Suprapubic skin (tissue), 4 donors: Measurements from ENCODE around the gene LSM2. TPM values are rescaled to one million over a fixed set of nuclear protein-coding genes. Genes with fewer than 3 reads are reported as not detected.
"Not testable (repeated sequence)": the region's sequence is repeated elsewhere in the genome, so short reads cannot be mapped to it uniquely, and the experiment has no call there.

Experiments
- DNase-seq, 2 donors: peaks; one replicate each; pipeline ENCODE4 v3.0.0-alpha.2; 2019; ENCODE audit warnings: low spot score in 2 of 2
- H3K27ac ChIP-seq: fragments of 200-600 bp; sonication (generic); one replicate; pipeline ENCODE4 v1.5.1; 2019
- H3K27me3 ChIP-seq: fragments of 200-600 bp; sonication (generic); one replicate; pipeline ENCODE4 v1.5.1; 2019
- H3K36me3 ChIP-seq: fragments of 200-600 bp; sonication (generic); one replicate; pipeline ENCODE4 v1.5.1; 2019
- H3K4me1 ChIP-seq: fragments of 200-600 bp; sonication (generic); one replicate; pipeline ENCODE4 v1.5.1; 2019
- H3K4me3 ChIP-seq: fragments of 200-600 bp; sonication (generic); one replicate; pipeline ENCODE4 v1.5.1; 2019; ENCODE audit warnings: mild to moderate bottlenecking
- H3K9me3 ChIP-seq: fragments of 200-600 bp; sonication (generic); one replicate; pipeline ENCODE4 v1.5.1; 2019
- EP300 ChIP-seq: sonication (generic); formaldehyde crosslinking; IDR thresholded peaks from one replicate; pipeline ENCODE4 v1.6.1; 2017; ENCODE audit warnings: antibody characterized with exemption
- POLR2A ChIP-seq, 2 donors: fragments of 450-650 bp; IDR thresholded peaks; one replicate each; pipeline ENCODE4 v1.6.1; 2017; ENCODE audit warnings: antibody characterized with exemption in 2 of 2, mild to moderate bottlenecking in 2 of 2, moderate library complexity in 2 of 2
- POLR2AphosphoS5 ChIP-seq, 3 donors: sonication (generic); formaldehyde crosslinking; IDR thresholded peaks; one replicate each; pipeline ENCODE4 v1.6.1; 2017; ENCODE audit warnings: antibody characterized with exemption in 3 of 3
- WGBS: methylation state at CpG from one replicate; pipeline ENCODE4 v1.1.5; 2018; 5-methylcytosine and 5-hydroxymethylcytosine counted together
- total RNA-seq, 4 donors: library from RNA; depleted of rRNA; stranded (reverse); fragments of >200 nt; gene quantifications; one replicate each; pipeline ENCODE4 v1.1.0, GENCODE V29; 2016
- TF ChIP-seq, protein P1 (sequence below), 2 donors: fragments of 200-600 bp in 1 of 2; fragments of 450-650 bp in 1 of 2; sonication (generic) in 1 of 2; IDR thresholded peaks; one replicate each; pipeline ENCODE4 v1.5.1; 2016 to 2019; ENCODE audit warnings: antibody characterized with exemption in 2 of 2, mild to moderate bottlenecking in 1 of 2, moderate library complexity in 1 of 2

LSM2 gene
- total RNA-seq, 4 donors from 2014 or later: 21.7 to 39.5 (median 30.2) TPM

DNA sequence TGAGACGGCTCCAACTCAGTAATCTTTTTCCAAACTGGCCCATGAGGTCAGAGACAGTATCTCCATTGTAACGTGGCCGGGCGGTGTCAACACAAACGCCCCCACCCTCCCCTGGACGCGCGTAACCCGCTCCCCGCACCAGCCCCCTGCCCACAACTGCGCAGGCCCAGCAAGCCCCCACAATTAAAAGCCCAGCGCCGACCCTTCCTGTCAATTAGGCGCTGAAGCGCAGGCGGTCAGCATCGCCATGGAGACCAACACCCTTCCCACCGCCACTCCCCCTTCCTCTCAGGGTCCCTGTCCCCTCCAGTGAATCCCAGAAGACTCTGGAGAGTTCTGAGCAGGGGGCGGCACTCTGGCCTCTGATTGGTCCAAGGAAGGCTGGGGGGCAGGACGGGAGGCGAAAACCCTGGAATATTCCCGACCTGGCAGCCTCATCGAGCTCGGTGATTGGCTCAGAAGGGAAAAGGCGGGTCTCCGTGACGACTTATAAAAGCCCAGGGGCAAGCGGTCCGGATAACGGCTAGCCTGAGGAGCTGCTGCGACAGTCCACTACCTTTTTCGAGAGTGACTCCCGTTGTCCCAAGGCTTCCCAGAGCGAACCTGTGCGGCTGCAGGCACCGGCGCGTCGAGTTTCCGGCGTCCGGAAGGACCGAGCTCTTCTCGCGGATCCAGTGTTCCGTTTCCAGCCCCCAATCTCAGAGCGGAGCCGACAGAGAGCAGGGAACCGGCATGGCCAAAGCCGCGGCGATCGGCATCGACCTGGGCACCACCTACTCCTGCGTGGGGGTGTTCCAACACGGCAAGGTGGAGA lies 8.5 kb upstream of the LSM2 start, which contains the start of the genes HSPA1A and HSPA1L:
Gene HSPA1A, plus strand, starts transcription at position 519 of the 814 bp plus-strand sequence. Its CDS starts 214 bp downstream, at position 733.
Gene HSPA1L, minus strand, starts transcription at position 259 of the 814 bp plus-strand sequence. CDS start 3,311 bp downstream, outside the sequence.
- peak within 1 kb of the TSS; percentile 98 for H3K27ac ChIP-seq
- H3K36me3 ChIP-seq: no peaks in the 10 kb centered on the region
- H3K4me3 ChIP-seq: peak within 1 kb of the TSS; percentile 72
- WGBS: under 1% methylated on average over 26 of the region's 56 CpGs
- DNase-seq: peak; percentile 98
- no peaks in the 10 kb centered on the region for H3K9me3 ChIP-seq
- H3K27me3 ChIP-seq: no peaks in the 10 kb centered on the region
- TF ChIP-seq POLR2AphosphoS5 (IDR thresholded peaks at IDR 0.05) (peak; percentile 90 to 96 (median 96)), EP300 (no peak), POLR2A (IDR thresholded peaks at IDR 0.05) (peak; percentile 96 to 99)
- TF ChIP-seq, protein P1, sequence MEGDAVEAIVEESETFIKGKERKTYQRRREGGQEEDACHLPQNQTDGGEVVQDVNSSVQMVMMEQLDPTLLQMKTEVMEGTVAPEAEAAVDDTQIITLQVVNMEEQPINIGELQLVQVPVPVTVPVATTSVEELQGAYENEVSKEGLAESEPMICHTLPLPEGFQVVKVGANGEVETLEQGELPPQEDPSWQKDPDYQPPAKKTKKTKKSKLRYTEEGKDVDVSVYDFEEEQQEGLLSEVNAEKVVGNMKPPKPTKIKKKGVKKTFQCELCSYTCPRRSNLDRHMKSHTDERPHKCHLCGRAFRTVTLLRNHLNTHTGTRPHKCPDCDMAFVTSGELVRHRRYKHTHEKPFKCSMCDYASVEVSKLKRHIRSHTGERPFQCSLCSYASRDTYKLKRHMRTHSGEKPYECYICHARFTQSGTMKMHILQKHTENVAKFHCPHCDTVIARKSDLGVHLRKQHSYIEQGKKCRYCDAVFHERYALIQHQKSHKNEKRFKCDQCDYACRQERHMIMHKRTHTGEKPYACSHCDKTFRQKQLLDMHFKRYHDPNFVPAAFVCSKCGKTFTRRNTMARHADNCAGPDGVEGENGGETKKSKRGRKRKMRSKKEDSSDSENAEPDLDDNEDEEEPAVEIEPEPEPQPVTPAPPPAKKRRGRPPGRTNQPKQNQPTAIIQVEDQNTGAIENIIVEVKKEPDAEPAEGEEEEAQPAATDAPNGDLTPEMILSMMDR (IDR thresholded peaks at IDR 0.05): no peak
- H3K4me1 ChIP-seq: peaks cover 49% of the 10 kb centered on the region

DNA sequence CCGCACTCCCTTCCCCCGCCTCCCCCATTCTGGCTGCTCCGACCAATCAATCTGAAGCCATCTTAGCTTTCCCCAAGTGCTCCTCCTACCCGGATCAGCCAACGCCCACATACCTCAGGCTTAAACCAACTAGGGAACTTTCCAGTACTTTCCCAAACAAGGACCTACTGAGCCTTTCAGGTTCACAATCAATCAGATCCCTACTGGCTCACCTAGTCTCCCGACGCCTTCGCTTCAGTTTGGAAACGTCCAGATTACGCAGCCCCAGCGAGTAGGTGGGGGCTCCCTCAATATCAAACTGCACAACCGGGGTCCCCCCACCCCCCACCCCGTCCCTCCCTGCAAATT lies 7.9 kb upstream of the LSM2 start:
- 0% methylated on average over 13 of the region's 13 CpGs for WGBS
- H3K9me3 ChIP-seq: no peaks in the 10 kb centered on the region
- no peaks in the 10 kb centered on the region for H3K36me3 ChIP-seq

DNA sequence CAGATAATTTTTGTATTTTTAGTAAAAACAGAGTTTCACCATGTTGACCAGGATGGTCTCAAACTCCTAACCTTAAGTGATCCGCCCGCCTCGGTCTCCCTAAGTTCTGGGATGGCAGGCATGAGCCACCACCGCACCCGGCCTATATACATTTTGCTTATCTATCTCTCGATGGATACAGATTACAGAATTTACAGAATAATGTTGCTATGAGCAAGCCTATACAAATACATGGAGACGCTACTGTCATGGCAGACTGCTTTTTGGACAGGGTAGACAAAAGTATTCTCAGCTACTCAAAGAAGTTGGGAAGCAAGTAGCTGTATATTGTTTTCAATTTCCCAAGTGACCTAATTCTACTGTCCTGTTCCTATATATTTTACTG lies 6.7 kb upstream of the LSM2 start:
- H3K4me3 ChIP-seq: peak overlapping the region; percentile 72
- TF ChIP-seq POLR2A (IDR thresholded peaks at IDR 0.05) (no peak), POLR2AphosphoS5 (IDR thresholded peaks at IDR 0.05) (no peak), EP300 (no peak)
- TF ChIP-seq, protein P1 (IDR thresholded peaks at IDR 0.05): no peak
- H3K36me3 ChIP-seq: no peaks in the 10 kb centered on the region
- WGBS: 94% methylated on average over 7 of the region's 7 CpGs
- no peaks in the 10 kb centered on the region for H3K9me3 ChIP-seq
- H3K4me1 ChIP-seq: peaks cover 33% of the 10 kb centered on the region
- DNase-seq: no peak
- no peaks in the 10 kb centered on the region for H3K27me3 ChIP-seq
- peak overlapping the region; percentile 98 for H3K27ac ChIP-seq

More for the DNA sequence above, 7.9 kb upstream of the LSM2 start:
- Histone ChIP-seq H3K4me1 (peaks cover 44% of the 10 kb centered on the region), H3K4me3 (peak overlapping the region; percentile 72), H3K27me3 (no peaks in the 10 kb centered on the region), H3K27ac (peak overlapping the region; percentile 98)
- TF ChIP-seq EP300 (no peak), POLR2AphosphoS5 (IDR thresholded peaks at IDR 0.05) (peak in 2 of 3 donors; percentile 12 to 46), POLR2A (IDR thresholded peaks at IDR 0.05) (peak in 1 of 2 donors; percentile 46)
- TF ChIP-seq, protein P1 (IDR thresholded peaks at IDR 0.05): no peak
- DNase-seq: peak; percentile 98

DNA sequence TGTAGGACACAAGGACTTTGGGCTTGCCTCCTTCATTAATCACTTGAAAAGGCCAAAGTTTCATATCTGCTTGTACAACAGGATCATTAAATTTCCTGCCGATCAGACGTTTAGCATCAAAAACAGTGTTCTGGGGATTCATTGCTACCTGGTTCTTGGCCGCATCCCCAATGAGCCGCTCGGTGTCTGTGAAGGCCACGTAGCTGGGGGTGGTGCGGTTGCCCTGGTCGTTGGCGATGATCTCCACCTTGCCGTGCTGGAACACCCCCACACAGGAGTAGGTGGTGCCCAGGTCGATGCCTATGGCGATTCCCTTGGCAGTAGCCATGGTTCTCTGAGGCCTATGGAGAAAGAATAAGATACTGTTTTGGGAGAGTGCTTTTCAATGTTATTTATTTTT lies 4.9 kb upstream of the LSM2 start:
- Histone ChIP-seq H3K9me3 (no peaks in the 10 kb centered on the region), H3K27ac (no peak overlapping the region), H3K27me3 (no peaks in the 10 kb centered on the region), H3K36me3 (no peaks in the 10 kb centered on the region), H3K4me1 (peaks cover 29% of the 10 kb centered on the region), H3K4me3 (no peak overlapping the region)
- 90% methylated on average over 12 of the region's 12 CpGs for WGBS
- TF ChIP-seq POLR2A (IDR thresholded peaks at IDR 0.05): no peak
- TF ChIP-seq, protein P1 (IDR thresholded peaks at IDR 0.05): no peak
- TF ChIP-seq EP300: no peak
- TF ChIP-seq POLR2AphosphoS5 (IDR thresholded peaks at IDR 0.05): no peak
- DNase-seq: no peak

DNA sequence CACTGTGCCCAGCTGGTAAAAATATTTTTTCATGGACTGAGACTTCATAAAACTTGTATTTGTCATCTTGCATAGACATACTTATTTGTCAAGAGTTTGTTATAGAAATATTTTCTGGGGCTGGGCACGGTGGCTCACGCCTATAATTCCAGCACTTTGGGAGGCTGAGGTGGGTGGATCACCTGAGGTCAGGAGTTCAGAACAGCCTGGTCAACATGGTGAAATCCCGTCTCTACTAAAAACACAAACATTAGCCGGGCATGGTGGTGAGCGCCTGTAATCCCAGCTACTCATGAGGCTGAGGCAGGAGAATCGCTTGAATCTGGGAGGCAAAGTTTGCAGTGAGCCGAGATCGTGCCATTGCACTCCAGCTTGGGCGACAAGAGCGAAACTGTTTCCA lies 1.8 kb upstream of the LSM2 start:
- peaks cover 30% of the 10 kb centered on the region for H3K4me1 ChIP-seq
- H3K9me3 ChIP-seq, H3K36me3 ChIP-seq, H3K27ac ChIP-seq, H3K4me3 ChIP-seq, DNase-seq, H3K27me3 ChIP-seq: not testable (repeated sequence)
- 90% methylated on average over 10 of the region's 10 CpGs for WGBS
